Stimulated activated CD4-positive, alpha-beta T cell treated with anti-CD3 and anti-CD28 coated beads, TNF-alpha, amount 100 ng/mL, for 48 hours (primary cell): Measurements from ENCODE around the gene TYMP.
A peak's percentile ranks its signal among the peaks of the same experiment; 100 is the strongest.

ENCODE experiments used
- DNase-seq, 3 donors: peaks; one replicate each; pipeline ENCODE4 v3.0.0-alpha.2; 2020; ENCODE audit warnings: low read depth in 3 of 3

The TYMP gene

DNA sequence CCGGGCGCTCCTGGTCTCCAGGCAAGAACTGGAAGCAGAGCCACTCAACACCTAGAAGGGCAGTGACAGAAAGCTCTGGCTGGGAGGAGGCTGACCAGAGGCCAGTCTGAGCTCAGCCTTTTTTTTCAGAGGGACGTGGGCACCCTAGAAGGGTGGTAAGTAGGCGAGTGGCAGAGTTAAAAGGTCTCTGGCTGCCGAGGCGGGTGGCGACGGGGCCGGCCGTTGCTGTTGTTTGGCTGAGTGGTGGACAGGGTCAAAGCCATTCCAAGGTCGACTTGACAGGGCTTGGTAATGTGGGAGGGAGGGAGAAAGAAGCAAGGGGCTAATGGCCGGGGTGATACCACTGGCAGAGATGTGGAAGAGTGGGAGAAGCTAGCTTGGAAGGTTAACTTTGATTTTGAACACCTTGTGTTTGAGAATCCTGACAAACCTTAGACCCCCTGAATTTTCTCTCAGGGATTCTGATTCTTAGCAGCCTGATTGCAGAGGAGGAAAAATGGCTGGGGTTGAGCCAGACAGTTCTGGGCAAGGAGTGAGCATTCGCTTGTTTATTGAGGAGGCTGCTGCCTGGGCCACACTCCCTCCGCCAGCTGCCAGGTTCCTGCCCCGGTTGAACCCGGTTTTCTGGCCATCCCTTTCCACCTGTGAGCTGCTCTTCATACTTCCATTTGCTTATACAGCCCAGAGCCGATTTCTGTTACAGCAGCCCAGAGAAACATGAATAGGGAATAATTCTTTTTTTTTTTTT lies 33.8 kb upstream of the TYMP start:
- no peak for DNase-seq

DNA sequence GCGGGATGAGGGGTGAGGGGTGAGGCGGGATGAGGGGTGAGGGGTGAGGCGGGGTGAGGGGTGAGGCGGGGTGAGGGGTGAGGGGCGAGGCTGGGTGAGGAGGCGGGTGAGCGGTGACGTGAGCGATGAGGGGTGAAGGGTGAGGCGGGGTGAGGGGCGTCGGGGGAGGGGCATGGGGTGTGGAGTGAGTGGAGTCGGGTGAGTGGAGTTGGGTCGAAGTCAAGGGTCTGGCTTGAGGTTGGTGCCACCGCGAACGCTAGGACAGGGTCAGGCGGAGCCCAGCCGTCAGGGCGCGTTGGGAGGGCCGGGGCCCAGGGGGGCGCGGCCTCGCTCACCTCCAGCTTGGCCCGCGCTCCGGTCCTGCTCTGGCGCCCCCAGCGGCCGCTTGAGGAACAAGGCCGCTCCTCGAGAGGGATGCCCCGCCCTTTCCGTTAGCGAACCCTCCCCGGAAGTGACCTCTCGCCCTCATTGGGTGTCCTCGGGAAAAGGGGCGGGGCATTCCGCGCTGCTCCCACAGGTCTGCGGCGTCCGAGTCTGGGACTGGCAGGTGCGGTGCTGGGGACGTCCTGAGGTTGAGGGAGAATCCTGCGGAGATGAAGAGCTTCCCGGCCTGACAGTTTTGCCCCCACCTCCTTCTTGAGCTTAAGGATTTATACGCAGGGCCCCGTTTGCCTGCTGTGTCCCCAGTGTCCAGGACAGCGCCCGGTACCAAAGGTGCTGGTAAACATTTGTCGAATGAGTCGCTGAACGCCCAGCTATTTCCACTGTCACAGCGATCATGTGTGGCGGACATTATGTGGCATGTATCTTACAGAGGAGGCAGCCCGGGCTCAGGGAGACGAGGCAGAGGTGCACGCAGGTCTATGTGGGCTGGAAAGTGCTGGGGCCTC lies 33.0 kb upstream of the TYMP start, which contains the start of gene SYCE3:
Gene SYCE3 (minus strand): TSS at position 397 of the 890 bp plus-strand sequence. CDS start 6,514 bp downstream, outside the sequence.
- peak; percentile 95 to 98 (median 97) for DNase-seq

DNA sequence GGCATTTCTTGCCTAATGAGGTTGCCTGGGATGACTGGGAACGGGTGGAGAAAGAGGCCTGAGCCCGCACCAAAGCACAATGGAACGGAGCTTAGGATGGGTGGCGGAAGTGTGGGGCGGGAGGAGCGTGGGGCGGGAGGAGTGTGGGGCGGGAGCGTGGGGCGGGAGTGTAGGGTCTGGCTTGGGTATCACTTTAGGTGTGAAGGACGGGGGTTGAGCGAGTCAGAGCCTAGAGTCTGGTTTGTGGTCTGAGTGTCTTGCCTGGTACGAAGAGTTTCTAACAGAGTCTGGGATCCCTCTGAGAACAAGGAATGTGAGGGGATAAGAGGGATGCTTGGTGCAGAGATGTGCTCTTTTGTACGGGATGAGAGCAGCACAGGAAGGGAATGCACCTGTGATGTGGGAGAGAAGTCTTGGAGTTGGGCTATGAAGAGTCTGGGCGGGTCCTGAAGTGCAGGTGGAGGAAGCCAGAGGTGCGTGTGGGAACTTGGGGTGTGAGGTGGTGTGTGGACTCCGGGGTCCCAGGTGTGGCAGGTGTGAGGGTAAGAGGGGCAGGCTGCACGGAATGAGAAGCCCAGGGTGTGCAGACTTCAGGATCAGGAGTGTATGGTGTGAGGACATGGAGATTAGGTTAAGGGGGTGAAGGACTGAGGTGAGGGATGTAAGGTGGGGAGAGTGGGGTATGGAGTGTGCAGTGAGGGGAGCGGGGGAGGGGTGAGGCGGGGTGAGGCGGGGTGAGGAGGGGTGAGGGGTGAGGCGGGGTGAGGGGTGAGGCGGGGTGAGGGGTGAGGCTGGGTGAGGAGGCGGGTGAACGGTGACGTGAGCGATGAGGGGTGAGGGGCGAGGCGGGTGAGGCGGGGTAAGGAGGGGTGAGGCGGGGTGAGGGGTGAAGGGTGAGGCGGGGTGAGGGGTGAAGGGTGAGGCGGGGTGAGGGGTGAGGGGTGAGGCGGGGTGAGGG lies 31.9 kb upstream of the TYMP start:
- no peak for DNase-seq

DNA sequence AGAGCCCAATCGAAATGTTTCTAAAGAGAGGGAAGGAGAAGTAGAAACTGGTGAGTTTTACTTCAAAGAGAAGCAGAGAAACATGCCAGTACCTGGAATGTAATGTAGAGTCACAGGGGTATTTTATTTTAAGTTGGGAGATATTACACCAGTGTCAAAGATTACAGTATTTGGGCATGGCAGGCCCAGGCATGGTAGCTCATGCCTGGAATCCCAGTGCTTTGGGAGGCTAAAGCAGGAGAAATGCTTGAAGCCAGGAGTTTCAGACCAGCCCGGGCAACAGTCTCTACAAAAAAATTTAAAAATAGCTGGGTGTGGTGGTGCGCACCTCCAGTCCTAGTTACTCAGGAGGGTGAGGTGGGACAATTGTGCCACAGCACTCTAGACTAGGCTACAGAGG lies 30.2 kb upstream of the TYMP start:
- no peak for DNase-seq

DNA sequence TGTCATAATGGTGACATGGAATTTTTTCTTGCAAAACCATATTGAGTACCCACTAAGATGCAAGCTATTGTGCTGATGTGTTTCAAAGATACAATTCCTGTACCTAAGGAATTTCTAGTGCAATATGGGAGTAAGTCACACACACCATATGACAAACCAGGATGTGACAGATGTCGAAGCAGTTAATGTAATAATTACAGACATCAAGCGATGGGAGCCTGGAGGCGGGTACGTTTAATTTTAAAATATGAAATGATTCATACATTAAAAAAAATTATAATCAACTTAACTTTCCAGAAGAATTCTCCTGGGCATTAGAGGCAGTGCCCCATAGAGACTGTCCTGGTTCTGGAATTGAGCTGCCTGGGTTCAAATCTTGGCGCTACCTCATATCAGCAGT lies 26.9 kb upstream of the TYMP start:
- DNase-seq: no peak

DNA sequence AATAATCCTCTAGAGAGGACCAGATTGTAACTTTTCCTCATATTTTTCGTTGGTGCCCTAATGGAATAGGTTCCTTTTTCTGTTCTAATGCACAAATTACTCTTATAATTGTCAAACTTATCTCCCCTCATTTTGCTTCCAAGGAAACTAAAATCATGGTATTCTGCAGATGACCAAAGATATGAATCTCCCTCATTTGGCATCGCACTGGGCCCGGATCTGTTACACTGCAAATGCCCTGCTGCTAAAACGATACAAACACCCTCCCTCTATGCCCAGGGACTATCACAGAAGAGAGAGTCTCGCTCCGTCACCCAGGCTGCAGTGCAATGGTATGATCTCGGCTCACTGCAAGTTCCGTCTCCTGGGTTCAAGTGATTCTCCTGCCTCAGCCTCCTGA lies 23.5 kb upstream of the TYMP start:
- DNase-seq: no peak

DNA sequence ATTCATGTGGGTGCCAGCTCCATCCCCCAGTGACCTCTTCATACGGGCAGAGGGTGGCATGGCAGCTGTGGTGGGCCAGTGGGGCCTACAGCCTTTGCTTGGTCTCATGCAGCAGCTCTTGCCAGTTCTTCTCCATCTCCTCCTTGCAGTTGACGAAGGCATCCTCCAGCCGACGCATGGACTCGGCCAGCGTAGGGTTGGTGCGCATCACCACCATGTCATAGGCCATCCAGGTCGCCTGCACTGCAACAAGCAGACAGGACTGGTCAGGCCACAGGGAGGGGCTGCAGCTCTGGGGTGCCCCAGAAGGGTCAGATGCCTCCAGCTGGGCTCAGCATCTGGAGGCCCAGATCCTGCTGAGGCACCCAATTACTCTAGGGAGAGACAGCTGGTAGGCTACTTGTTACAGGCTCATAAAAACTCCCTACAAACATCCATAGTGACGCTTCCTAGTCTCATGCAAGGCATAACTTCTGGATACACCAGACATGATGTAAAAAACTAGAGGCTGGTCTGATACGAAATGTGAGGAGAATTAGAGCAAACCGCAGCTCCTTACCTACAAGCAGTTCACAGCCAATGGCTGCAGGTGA lies 21.4 kb upstream of the TYMP start:
- DNase-seq: no peak

- DNase-seq: no peak
Measured at GRCh38 chr22:50550395-50550794, 20.6 kb upstream of the TYMP start.

GRCh38 chr22:50548921-50549790 lies 19.3 kb upstream of the TYMP start:
- DNase-seq: no peak

- DNase-seq: no peak
Measured at GRCh38 chr22:50548040-50548920, 18.5 kb upstream of the TYMP start.

- DNase-seq: no peak
Measured at GRCh38 chr22:50547263-50547985, 17.6 kb upstream of the TYMP start.

- DNase-seq: no peak
Measured at GRCh38 chr22:50546326-50547262, 16.8 kb upstream of the TYMP start.

- no peak for DNase-seq
Measured at GRCh38 chr22:50545522-50546325, 15.9 kb upstream of the TYMP start, which contains the start of gene KLHDC7B. Gene KLHDC7B, plus strand, starts transcription at chr22:50545899. Its CDS starts 345 bp downstream, at chr22:50546244.

- DNase-seq: no peak
Measured at GRCh38 chr22:50544746-50545253, 15.0 kb upstream of the TYMP start.

- peak in 2 of 3 donors; percentile 71 to 81 for DNase-seq
Measured at GRCh38 chr22:50544078-50544745, 14.4 kb upstream of the TYMP start.
